ENCODE measurements around the gene SCG2. TPM values are rescaled to one million over a fixed set of nuclear protein-coding genes. Genes with fewer than 3 reads are reported as not detected.

SCG2 gene
- total RNA-seq, 1 donor from 2014 or later: 154 TPM

DNA sequence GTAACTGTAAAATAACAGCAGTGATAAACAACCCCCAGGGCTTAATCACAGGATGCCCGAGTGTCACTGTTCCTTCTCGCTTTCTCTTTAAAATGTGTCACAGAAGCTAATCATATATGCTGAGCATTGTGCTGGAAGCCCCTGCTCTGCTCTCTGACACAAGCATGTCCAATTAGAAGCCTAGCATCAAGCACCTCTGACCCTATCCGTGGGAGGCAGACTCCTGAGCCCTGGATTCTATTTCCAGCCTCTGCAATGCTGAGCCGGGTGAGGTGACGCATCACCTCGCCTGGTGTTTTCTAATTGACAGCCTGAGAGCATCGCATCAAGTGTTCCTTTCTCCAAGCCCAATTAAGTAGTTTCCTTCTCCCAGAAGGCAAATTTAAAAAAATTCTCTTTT, 19.7 kb upstream of the SCG2 start:
- DNase-seq (ENCODE audit: low spot score, unreplicated experiment): no peak

DNA sequence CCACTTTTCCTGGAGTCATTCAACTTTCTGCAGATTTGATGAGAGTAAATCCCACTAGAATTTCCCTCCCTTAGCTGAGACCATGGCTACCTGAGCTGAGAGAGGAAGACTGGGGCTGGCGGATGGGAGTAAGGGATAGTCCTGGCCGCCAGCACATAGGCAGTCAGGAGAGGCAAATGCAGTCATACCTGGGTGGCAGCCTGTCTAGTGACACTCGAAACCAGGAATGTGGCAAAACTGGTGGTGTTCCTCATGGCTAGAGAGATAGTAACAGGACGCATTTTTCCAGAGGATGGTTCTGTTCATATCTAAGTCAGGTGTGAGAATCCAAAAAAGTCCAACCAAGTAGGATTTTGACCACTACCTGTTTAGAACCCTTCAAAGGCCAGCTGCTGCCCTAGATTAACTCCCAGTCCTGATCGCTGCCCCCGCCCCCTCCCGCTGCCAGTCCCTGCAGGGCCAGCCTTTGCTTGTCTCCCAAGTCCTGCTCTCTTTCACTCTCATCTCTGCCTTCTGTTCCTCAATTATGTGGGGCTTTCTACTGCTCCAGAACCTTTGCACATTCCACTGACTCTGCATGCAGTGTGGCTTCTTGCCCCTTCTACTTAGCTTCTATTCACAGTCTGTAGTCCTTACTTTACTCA, 17.4 kb upstream of the SCG2 start:
- H3K9me3 Mint-ChIP-seq (ENCODE audit: low read depth): no peaks in the 10 kb centered on the region
- H3K27ac Mint-ChIP-seq: no peak overlapping the region
- TF ChIP-seq, protein P1, sequence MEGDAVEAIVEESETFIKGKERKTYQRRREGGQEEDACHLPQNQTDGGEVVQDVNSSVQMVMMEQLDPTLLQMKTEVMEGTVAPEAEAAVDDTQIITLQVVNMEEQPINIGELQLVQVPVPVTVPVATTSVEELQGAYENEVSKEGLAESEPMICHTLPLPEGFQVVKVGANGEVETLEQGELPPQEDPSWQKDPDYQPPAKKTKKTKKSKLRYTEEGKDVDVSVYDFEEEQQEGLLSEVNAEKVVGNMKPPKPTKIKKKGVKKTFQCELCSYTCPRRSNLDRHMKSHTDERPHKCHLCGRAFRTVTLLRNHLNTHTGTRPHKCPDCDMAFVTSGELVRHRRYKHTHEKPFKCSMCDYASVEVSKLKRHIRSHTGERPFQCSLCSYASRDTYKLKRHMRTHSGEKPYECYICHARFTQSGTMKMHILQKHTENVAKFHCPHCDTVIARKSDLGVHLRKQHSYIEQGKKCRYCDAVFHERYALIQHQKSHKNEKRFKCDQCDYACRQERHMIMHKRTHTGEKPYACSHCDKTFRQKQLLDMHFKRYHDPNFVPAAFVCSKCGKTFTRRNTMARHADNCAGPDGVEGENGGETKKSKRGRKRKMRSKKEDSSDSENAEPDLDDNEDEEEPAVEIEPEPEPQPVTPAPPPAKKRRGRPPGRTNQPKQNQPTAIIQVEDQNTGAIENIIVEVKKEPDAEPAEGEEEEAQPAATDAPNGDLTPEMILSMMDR (IDR thresholded peaks at IDR 0.05; ENCODE audit: unreplicated experiment): no peak
- peaks cover 51% of the 10 kb centered on the region for H3K27me3 Mint-ChIP-seq
- DNase-seq (ENCODE audit: low spot score, unreplicated experiment): no peak
- no peaks in the 10 kb centered on the region for H3K4me1 Mint-ChIP-seq (ENCODE audit: low read depth)
- H3K36me3 Mint-ChIP-seq (ENCODE audit: insufficient read depth): no peaks in the 10 kb centered on the region
- no peak overlapping the region for H3K4me3 Mint-ChIP-seq (ENCODE audit: low read depth)

More for the DNA sequence above, 19.7 kb upstream of the SCG2 start:
- H3K27me3 Mint-ChIP-seq: peaks cover 53% of the 10 kb centered on the region
- no peaks in the 10 kb centered on the region for H3K36me3 Mint-ChIP-seq (ENCODE audit: insufficient read depth)
- no peaks in the 10 kb centered on the region for H3K4me1 Mint-ChIP-seq (ENCODE audit: low read depth)
- no peak overlapping the region for H3K27ac Mint-ChIP-seq
- TF ChIP-seq, protein P1 (IDR thresholded peaks at IDR 0.05; ENCODE audit: unreplicated experiment): no peak
- H3K9me3 Mint-ChIP-seq (ENCODE audit: low read depth): no peaks in the 10 kb centered on the region
- H3K4me3 Mint-ChIP-seq (ENCODE audit: low read depth): no peak overlapping the region

DNA sequence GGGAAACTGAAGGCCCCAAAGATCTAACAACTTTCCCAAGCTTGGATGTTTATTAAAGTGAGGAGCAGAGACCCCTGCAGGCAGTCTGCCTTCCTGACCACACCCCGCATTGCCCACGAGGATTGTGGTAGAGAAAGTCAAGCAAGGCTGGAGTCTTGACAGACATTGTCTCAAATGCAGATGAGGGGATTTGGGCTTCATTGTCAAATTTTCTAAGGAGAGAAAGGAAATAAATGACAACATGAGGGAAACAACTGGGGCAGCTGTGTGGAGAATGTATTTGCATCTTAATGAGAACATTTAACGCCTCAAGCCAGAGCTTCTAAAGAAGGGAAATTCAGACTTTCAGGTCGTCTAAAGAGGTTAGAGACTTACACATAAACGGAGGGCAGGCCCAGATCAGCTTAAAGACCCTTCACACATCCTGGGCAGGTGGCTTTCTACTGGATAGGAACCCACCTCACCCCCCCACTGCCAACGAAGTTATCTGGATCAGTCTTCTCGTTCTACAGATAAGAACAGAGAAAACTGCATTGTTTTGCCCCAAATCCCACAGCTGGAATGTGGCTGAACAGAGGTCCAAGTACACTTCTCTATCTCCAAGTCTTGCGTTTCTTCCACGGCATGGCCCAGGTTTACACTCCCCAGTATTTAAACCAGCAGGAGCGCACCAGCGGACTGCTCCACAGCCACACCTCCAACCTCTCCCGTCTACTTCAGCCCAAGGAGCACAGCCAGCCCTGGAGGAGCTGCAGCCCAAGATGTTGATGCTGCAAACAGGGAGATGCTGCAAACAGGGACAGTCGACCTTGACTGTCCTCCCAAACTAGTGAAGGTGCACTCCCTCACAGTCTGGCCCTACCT, 16.2 kb upstream of the SCG2 start:
- no peak overlapping the region for H3K4me3 Mint-ChIP-seq (ENCODE audit: low read depth)
- H3K27ac Mint-ChIP-seq: no peak overlapping the region
- no peaks in the 10 kb centered on the region for H3K9me3 Mint-ChIP-seq (ENCODE audit: low read depth)
- H3K27me3 Mint-ChIP-seq: peaks cover 63% of the 10 kb centered on the region
- H3K36me3 Mint-ChIP-seq (ENCODE audit: insufficient read depth): no peaks in the 10 kb centered on the region
- DNase-seq (ENCODE audit: low spot score, unreplicated experiment): no peak
- TF ChIP-seq, protein P1 (IDR thresholded peaks at IDR 0.05; ENCODE audit: unreplicated experiment): peak; percentile 28
- H3K4me1 Mint-ChIP-seq (ENCODE audit: low read depth): peaks cover 2% of the 10 kb centered on the region

DNA sequence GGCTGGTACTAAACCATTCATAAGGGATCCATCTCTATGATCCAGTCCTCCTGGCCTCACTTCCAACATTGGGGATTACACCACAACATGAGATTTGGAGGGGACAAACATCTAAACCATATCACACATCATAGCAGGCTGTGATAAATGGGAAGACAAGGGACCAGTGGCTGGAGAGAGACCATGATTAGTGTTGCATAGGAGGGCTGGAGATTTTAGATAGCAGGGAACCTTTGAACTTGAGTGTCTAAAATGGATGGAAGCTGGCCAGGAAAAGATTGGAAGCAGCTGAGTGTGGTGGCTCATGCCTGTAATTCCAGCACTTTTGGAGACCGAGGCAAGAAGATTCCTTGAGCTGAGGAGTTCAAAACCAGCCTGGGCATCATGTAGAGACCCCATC, 12.4 kb upstream of the SCG2 start:
- TF ChIP-seq, protein P1 (IDR thresholded peaks at IDR 0.05; ENCODE audit: unreplicated experiment): no peak
- no peak for DNase-seq (ENCODE audit: low spot score, unreplicated experiment)
- H3K36me3 Mint-ChIP-seq (ENCODE audit: insufficient read depth): no peaks in the 10 kb centered on the region
- H3K9me3 Mint-ChIP-seq (ENCODE audit: low read depth): no peaks in the 10 kb centered on the region
- H3K4me3 Mint-ChIP-seq (ENCODE audit: low read depth): no peak overlapping the region
- H3K27me3 Mint-ChIP-seq: peaks cover 59% of the 10 kb centered on the region
- H3K27ac Mint-ChIP-seq: no peak overlapping the region
- H3K4me1 Mint-ChIP-seq (ENCODE audit: low read depth): peaks cover 5% of the 10 kb centered on the region

DNA sequence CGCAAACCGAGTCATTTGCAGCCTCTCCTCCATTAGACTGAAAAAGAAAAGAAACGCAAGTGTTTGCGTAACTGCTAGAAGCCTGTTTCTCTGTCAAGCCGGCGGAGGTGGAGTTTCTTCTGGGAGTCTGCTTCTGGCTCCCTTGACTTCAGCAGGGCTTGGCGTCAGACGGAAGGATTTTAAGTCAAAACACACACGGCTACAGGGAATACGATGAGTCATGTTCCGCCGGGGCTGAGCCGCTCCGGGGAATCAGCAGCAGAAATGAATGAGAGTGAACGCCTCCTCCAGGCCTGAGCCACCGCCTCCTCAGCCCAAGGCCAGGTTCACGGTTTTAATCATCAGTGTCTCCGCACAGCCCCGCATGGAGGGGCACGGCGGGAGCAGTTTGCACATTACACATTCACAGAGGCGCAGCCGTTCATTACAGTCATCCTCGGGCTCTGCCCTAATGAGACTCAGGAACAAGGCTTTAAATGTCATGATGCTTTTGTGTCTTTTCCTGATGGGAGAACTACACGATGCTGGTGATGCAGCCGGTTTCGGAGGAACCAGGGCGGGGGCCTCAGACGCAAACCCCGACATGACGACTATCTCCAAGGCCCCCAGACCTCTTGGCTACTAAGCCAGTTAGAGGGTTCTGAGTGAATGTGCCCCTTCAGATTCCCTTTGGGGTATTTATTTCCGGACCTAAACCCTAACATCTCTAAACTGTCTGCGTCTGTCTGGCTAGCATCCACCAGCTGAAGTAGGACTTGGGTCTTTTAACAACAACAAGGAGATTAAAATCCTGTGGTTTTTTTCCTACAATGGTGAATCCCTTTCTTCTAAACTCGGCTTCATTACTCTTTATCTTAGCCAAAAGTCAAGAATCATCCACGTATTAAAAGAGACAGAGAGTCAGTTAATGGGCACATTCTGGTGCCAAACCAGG, 11.1 kb upstream of the SCG2 start:
- H3K27ac Mint-ChIP-seq: peak overlapping the region; percentile 57
- TF ChIP-seq, protein P1 (IDR thresholded peaks at IDR 0.05; ENCODE audit: unreplicated experiment): no peak
- peak; percentile 24 for DNase-seq (ENCODE audit: low spot score, unreplicated experiment)
- peak overlapping the region; percentile 53 for H3K4me3 Mint-ChIP-seq (ENCODE audit: low read depth)
- H3K27me3 Mint-ChIP-seq: peaks cover 46% of the 10 kb centered on the region
- H3K4me1 Mint-ChIP-seq (ENCODE audit: low read depth): peaks cover 5% of the 10 kb centered on the region
- H3K9me3 Mint-ChIP-seq (ENCODE audit: low read depth): no peaks in the 10 kb centered on the region
- no peaks in the 10 kb centered on the region for H3K36me3 Mint-ChIP-seq (ENCODE audit: insufficient read depth)

Data from progenitor cell of endocrine pancreas (in vitro differentiated cells).